GM04504 (cell line): ENCODE data around the gene GID8.

Experiments
- DNase-seq: peaks from one replicate; pipeline ENCODE4 v3.0.0-alpha.2; 2012; ENCODE audit warnings: low read depth

GID8 gene

GRCh38 chr20:62922451-62922921 lies 15.5 kb upstream of the GID8 start:
- no peak for DNase-seq

GRCh38 chr20:62923059-62923668 lies 14.8 kb upstream of the GID8 start:
- DNase-seq, result peak; percentile 69

GRCh38 chr20:62923669-62924441 lies 14.1 kb upstream of the GID8 start:
- no peak for DNase-seq

GRCh38 chr20:62924442-62925075 lies 13.4 kb upstream of the GID8 start:
- no peak for DNase-seq

- DNase-seq, result no peak
Measured at GRCh38 chr20:62925076-62925419, 12.9 kb upstream of the GID8 start.

- DNase-seq, result no peak
Measured at GRCh38 chr20:62925420-62926228, 12.3 kb upstream of the GID8 start.

- peak; percentile 59 for DNase-seq
Measured at GRCh38 chr20:62926229-62927127, 11.5 kb upstream of the GID8 start, which contains the start of gene DIDO1. Gene DIDO1, minus strand, starts transcription at chr20:62926505.

- no peak for DNase-seq
Measured at GRCh38 chr20:62927128-62927705, 10.7 kb upstream of the GID8 start.

GRCh38 chr20:62928246-62928939 lies 9.6 kb upstream of the GID8 start:
- DNase-seq, result no peak

- DNase-seq, result no peak
Measured at GRCh38 chr20:62929051-62929538, 8.9 kb upstream of the GID8 start.

GRCh38 chr20:62931464-62931863 lies 6.5 kb upstream of the GID8 start:
- no peak for DNase-seq

- no peak for DNase-seq
Measured at GRCh38 chr20:62933966-62934365, 4.0 kb upstream of the GID8 start.

- no peak for DNase-seq
Measured at GRCh38 chr20:62935204-62935967, 2.6 kb upstream of the GID8 start.

- DNase-seq, result no peak
Measured at GRCh38 chr20:62935968-62936585, 1.9 kb upstream of the GID8 start.

GRCh38 chr20:62937268-62938104 lies 461 bp upstream of the GID8 start:
- peak; percentile 92 for DNase-seq

- no peak for DNase-seq
Measured at GRCh38 chr20:62940875-62941274, 2.9 kb downstream of the GID8 start.

GRCh38 chr20:62941792-62942191 lies 3.8 kb downstream of the GID8 start:
- no peak for DNase-seq

- DNase-seq, result no peak
Measured at GRCh38 chr20:62942456-62942855, 4.5 kb downstream of the GID8 start.
